Tibial nerve (tissue), 4 donors: ENCODE measurements around the gene PON1.

Source experiments
- EP300 ChIP-seq, 2 donors: sonication (generic); formaldehyde crosslinking; IDR thresholded peaks; one replicate each; pipeline ENCODE4 v1.6.1; 2017; ENCODE audit warnings: antibody characterized with exemption in 2 of 2, mild to moderate bottlenecking in 1 of 2
- POLR2A ChIP-seq, 2 donors: fragments of 450-650 bp; IDR thresholded peaks; one replicate each; pipeline ENCODE4 v1.6.1; 2017; ENCODE audit warnings: antibody characterized with exemption in 2 of 2, mild to moderate bottlenecking in 2 of 2, moderate library complexity in 2 of 2
- TF ChIP-seq, protein P1 (sequence below), 5 experiments: fragments of 200-600 bp in 3 of 5; fragments of 450-650 bp in 2 of 5; sonication (generic) in 3 of 5; IDR thresholded peaks; one replicate each; pipeline ENCODE4 v1.5.1; 2016 to 2019; ENCODE audit warnings: antibody characterized with exemption in 5 of 5, mild to moderate bottlenecking in 3 of 5, moderate library complexity in 2 of 5

DNA sequence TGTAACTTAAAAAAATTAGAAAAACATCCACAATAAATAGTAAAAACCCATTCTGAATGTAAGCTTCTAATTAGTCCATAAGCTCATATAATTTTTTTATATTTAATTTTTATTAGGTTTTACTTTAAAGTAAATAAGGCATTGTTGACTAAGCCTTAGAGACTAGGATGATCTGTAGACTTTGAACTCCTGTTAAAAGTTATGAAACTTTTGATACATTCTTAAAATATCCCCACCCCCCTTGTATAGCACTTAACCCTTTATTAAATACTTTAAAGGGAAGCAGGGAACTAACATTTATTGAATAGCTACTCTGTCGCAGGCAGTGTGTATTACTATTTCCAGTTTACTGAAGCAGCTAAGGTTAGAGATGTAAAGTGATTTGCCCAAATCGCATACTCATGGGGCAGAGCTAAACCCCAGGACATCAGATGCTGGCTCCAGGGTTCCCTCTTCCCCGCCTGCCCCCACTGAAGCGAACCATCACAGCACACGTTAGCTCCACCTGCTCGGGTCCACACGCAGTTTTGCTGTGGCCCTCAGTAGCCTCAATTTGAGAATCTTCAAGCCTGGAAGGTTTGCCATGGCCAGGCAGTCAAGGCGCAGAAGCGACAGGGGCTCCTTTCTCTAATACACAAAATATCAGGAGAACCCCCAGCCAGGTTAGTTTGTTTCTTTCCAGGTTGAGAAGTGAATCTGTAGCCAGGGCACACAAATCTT is 762 bp downstream of the PON1 start:
- TF ChIP-seq, protein P1, sequence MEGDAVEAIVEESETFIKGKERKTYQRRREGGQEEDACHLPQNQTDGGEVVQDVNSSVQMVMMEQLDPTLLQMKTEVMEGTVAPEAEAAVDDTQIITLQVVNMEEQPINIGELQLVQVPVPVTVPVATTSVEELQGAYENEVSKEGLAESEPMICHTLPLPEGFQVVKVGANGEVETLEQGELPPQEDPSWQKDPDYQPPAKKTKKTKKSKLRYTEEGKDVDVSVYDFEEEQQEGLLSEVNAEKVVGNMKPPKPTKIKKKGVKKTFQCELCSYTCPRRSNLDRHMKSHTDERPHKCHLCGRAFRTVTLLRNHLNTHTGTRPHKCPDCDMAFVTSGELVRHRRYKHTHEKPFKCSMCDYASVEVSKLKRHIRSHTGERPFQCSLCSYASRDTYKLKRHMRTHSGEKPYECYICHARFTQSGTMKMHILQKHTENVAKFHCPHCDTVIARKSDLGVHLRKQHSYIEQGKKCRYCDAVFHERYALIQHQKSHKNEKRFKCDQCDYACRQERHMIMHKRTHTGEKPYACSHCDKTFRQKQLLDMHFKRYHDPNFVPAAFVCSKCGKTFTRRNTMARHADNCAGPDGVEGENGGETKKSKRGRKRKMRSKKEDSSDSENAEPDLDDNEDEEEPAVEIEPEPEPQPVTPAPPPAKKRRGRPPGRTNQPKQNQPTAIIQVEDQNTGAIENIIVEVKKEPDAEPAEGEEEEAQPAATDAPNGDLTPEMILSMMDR (IDR thresholded peaks at IDR 0.05) = no peak
- TF ChIP-seq POLR2A (IDR thresholded peaks at IDR 0.05) = no peak
- TF ChIP-seq EP300 (IDR thresholded peaks at IDR 0.05) = no peak
